ENCODE results near the gene IL19. TPM values are rescaled to one million over a fixed set of nuclear protein-coding genes. Genes with fewer than 3 reads are reported as not detected.

Gene IL19
- total and polyA plus RNA-seq, 2 of the 13 experiments (the other 11 are each of a cell fraction or from before 2014, with no cell fraction given) = not detected

DNA sequence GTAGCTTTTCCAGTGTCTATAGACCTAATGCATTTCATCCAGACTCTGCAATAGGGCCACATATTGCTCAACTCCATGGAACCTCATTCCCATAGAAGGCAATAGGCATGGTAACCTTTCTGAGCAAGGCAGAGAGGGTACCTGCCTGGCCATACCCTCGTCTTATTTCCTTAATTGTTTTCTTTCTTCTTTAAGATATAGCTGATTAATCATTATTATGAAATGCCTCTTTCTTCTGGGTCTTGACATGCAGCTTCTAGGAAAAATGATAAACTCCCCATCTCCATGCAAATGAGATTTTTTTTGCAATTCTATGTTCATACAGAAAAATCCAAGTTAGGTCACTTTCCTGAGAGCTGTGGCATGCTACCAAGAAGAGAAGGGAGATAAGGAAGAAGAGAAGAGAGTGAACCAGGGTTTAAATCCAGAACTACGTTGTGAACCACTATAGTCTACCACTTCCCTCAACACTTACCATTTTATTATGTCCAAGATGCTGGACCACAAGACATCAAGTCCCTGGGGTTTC is 61.8 kb downstream of the IL19 start:
- DNase-seq (ENCODE audit: low spot score) (no peak), FAIRE-seq (no peak), ATAC-seq (no peak)
- no peaks in the 10 kb centered on the region for H3K9me3 ChIP-seq (ENCODE audit: low read length)
- H3K9ac ChIP-seq (ENCODE audit: insufficient read depth, low read depth, low read length) = no peak overlapping the region
- H3K79me2 ChIP-seq (ENCODE audit: insufficient read depth, low read length) = no peaks in the 10 kb centered on the region
- TF ChIP-seq ZNF879 (CRISPR knock-in tag; IDR thresholded peaks at IDR 0.05) = no peak
- H3K4me1 ChIP-seq (ENCODE audit: insufficient read depth, low read length) = no peaks in the 10 kb centered on the region
- H3K27me3 ChIP-seq (ENCODE audit: control insufficient read depth in 1 of 2, insufficient read depth in 2 of 2, low read length in 2 of 2) = peaks cover 0 to 22% of the 10 kb centered on the region in 2 experiments; a peak in 3 of 5 replicates
- in situ Hi-C loops (cut with HindIII; ENCODE audit: extremely low pct_ligation_motif_present, low pct_unique_long_range_greater_than_20kb) (no loop called here), intact Hi-C loops (cut with micrococcal nuclease; ENCODE audit: unreplicated experiment) (no loop called here)
- H3K4me3 ChIP-seq (replicated peaks in 1 of 3; ENCODE audit: insufficient read depth in 1 of 3, low read depth in 2 of 3, low read length in 3 of 3) = no peak overlapping the region
- WGBS (ENCODE audit: low lambda C conversion rate) = 0% methylated on average over 2 of the region's 2 CpGs
- no peaks in the 10 kb centered on the region for H3K36me3 ChIP-seq (replicated peaks in 1 of 2; ENCODE audit: control insufficient read depth in 1 of 2, insufficient read depth in 2 of 2, low read length in 2 of 2)
- no TSS peak for BruUV-seq (replicated peaks)
- no peak overlapping the region for H2AFZ ChIP-seq (ENCODE audit: low read length)
- ChIA-PET CTCF (ENCODE audit: low intra/inter-chr PET ratio, low total read pairs) (no interaction called here), POLR2A (no interaction called here)
- no peaks in the 10 kb centered on the region for H4K20me1 ChIP-seq (ENCODE audit: insufficient read depth, low read length)
- H3K4me2 ChIP-seq (ENCODE audit: low read depth, low read length) = no peak overlapping the region
- no peak overlapping the region for H3K27ac ChIP-seq (ENCODE audit: extremely low read length, insufficient read depth, low read length)

DNA sequence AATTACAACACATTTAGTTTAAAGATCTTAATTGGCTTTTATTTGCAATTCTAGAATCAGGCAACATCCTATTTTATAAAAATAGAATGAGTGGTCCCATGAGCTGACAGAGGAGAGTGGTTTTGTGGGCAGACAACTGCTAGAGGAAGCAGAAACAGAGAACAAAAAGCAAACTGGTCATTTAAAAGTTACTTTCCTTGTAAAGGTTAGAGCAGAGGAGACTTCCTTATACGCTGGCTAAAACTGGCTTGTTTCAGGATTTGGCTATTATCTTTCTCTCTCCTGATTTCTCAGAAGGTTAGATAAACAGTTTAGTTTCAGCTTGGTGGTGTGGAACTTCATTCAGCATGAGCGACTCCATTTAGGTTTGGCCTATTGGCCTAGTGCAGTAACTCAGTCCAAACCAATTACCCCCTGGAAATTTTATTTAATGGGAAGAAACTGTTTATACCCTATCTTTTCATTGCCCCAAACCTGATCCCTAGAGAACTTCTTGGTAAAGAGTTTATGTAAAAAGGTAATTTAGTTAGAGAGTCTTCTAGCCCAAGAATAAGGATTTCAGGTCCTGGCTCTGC is 62.6 kb downstream of the IL19 start:
- Histone ChIP-seq H3K4me1 (ENCODE audit: insufficient read depth, low read length) (no peaks in the 10 kb centered on the region), H2AFZ (ENCODE audit: low read length) (no peak overlapping the region), H3K36me3 (replicated peaks in 1 of 2; ENCODE audit: control insufficient read depth in 1 of 2, insufficient read depth in 2 of 2, low read length in 2 of 2) (no peaks in the 10 kb centered on the region), H3K27ac (ENCODE audit: extremely low read length, insufficient read depth, low read length) (no peak overlapping the region), H3K4me2 (ENCODE audit: low read depth, low read length) (no peak overlapping the region), H3K9ac (ENCODE audit: insufficient read depth, low read depth, low read length) (no peak overlapping the region), H4K20me1 (ENCODE audit: insufficient read depth, low read length) (no peaks in the 10 kb centered on the region), H3K4me3 (replicated peaks in 1 of 3; ENCODE audit: insufficient read depth in 1 of 3, low read depth in 2 of 3, low read length in 3 of 3) (no peak overlapping the region), H3K79me2 (ENCODE audit: insufficient read depth, low read length) (no peaks in the 10 kb centered on the region), H3K27me3 (ENCODE audit: control insufficient read depth in 1 of 2, insufficient read depth in 2 of 2, low read length in 2 of 2) (peaks cover 0 to 22% of the 10 kb centered on the region in 2 experiments; a peak in 3 of 5 replicates), H3K9me3 (ENCODE audit: low read length) (no peaks in the 10 kb centered on the region)
- ChIA-PET POLR2A (no interaction called here), CTCF (ENCODE audit: low intra/inter-chr PET ratio, low total read pairs) (no interaction called here)
- intact Hi-C loops (cut with micrococcal nuclease; ENCODE audit: unreplicated experiment) (no loop called here), in situ Hi-C loops (cut with HindIII; ENCODE audit: extremely low pct_ligation_motif_present, low pct_unique_long_range_greater_than_20kb) (no loop called here)
- no TSS peak for BruUV-seq (replicated peaks)
- 13% methylated on average over 2 of the region's 2 CpGs for WGBS (ENCODE audit: low lambda C conversion rate)
- ATAC-seq (no peak), FAIRE-seq (no peak), DNase-seq (ENCODE audit: low spot score) (no peak)
- TF ChIP-seq, protein P1, sequence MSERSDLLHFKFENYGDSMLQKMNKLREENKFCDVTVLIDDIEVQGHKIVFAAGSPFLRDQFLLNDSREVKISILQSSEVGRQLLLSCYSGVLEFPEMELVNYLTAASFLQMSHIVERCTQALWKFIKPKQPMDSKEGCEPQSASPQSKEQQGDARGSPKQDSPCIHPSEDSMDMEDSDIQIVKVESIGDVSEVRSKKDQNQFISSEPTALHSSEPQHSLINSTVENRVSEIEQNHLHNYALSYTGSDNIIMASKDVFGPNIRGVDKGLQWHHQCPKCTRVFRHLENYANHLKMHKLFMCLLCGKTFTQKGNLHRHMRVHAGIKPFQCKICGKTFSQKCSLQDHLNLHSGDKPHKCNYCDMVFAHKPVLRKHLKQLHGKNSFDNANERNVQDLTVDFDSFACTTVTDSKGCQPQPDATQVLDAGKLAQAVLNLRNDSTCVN (CRISPR knock-in tag; IDR thresholded peaks at IDR 0.05; ENCODE audit: borderline replicate concordance) = no peak
